ENCODE measurements around the gene PPHLN1. TPM values are rescaled to one million over a fixed set of nuclear protein-coding genes. Genes with fewer than 3 reads are reported as not detected.

The PPHLN1 gene
- total and polyA plus RNA-seq, 7 experiments from 2014 or later: 89.1 to 182 (median 90.9) TPM

DNA sequence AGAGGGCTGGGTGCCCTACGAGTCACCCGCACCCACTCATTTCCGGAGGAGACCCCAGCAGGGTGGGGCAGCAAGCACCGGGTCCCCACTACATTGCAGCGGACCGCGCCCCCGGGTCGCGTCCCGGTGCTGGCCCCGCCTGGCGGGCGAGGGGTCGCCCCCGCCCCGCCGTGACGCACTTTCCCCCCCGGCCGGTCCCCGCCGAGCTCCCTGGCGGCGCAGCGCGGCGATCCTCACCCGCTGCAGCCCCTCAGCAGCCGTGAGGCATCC is 157.5 kb downstream of the PPHLN1 start:
- Mint-ChIP-seq H3K36me3 (no peaks in the 10 kb centered on the region), H3K27me3 (peaks cover 68 to 89% (median 82%) of the 10 kb centered on the region in 5 donors), H3K4me3 (peak overlapping the region; percentile 73 to 90 (median 84)), H3K9me3 (no peaks in the 10 kb centered on the region), H3K27ac (no peak overlapping the region), H3K4me1 (peaks cover 4 to 16% (median 10%) of the 10 kb centered on the region in 7 donors)
- Histone ChIP-seq H3K4me3 (ENCODE audit: low read length) (peak overlapping the region; percentile 58), H3K36me3 (ENCODE audit: control insufficient read depth in 2 of 3, insufficient read depth in 3 of 3, low read length in 3 of 3) (no peaks in the 10 kb centered on the region), H3K9me3 (ENCODE audit: control insufficient read depth in 2 of 3, low read length in 3 of 3) (no peaks in the 10 kb centered on the region), H3K27ac (ENCODE audit: low read depth, low read length) (no peak overlapping the region), H3K27me3 (ENCODE audit: control insufficient read depth in 2 of 2, insufficient read depth in 2 of 2, low read length in 2 of 2) (peaks cover 0 to 24% of the 10 kb centered on the region in 2 donors), H3K4me1 (ENCODE audit: control insufficient read depth in 2 of 2, insufficient read depth in 2 of 2, low read length in 2 of 2) (peaks cover 0 to 5% of the 10 kb centered on the region in 2 donors)
- ATAC-seq (peak; percentile 31), DNase-seq (peak in 4 of 9 donors; percentile 5 to 46 (median 10))
- intact Hi-C loops (cut with micrococcal nuclease): loop anchor here in 1 of 2 donors (2.0 kb wide), 1 partner anchor 853 kb away; no protein-coding TSS in a partner anchor
- CTCF ChIA-PET: no interaction called here
- POLR2A ChIA-PET: interaction anchor here (0.7 kb wide), 1 partner anchor 156 kb away, joined by 3 read pairs; no protein-coding TSS in a partner anchor

DNA sequence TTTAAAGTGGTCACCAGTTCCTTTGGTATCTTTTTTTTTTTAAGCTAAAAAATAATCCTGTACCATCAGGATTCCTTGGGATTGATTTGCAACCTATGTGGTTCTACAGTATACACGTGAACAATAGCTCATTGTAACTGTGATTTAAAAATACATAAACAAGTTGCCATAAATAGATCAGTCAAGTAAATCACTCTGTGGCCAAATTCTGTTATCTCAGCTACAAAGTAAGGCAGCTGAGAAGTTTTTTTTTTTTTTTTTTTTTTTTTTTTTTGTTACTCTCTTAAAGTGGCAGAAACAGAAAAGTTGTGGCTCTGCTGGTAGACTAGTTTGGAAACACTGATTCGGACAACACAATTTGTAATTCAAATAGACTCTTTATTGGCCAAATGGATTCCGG is 159.0 kb downstream of the PPHLN1 start:
- peaks cover 4 to 16% (median 10%) of the 10 kb centered on the region in 7 donors for H3K4me1 Mint-ChIP-seq

DNA sequence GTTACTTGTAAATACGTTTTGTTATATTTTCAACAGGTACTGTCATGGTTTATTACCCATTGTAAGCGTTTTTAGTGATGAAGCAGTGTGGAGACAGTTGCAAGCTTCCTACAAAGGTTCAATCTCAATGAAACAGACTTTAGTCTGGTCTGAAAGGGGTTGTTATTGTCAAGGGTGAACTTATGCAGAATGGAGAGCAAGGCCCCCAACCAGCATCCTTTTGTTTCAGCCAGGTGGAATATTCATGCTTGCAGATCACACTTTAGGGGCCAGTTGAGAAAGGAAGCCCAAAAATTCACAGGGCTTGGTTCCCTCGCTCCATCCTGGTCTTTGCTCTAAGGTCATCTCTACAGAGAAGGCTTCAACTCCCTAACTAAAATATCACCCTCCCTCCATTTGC is 159.9 kb downstream of the PPHLN1 start:
- H3K4me1 ChIP-seq (ENCODE audit: control insufficient read depth in 2 of 2, insufficient read depth in 2 of 2, low read length in 2 of 2): peaks cover 0 to 5% of the 10 kb centered on the region in 2 donors
- no peaks in the 10 kb centered on the region for H3K36me3 ChIP-seq (ENCODE audit: control insufficient read depth in 2 of 3, insufficient read depth in 3 of 3, low read length in 3 of 3)
- ATAC-seq: no peak
- peaks cover 62 to 79% (median 70%) of the 10 kb centered on the region in 5 donors for H3K27me3 Mint-ChIP-seq
- DNase-seq: no peak
- POLR2A ChIA-PET: no interaction called here
- H3K27ac Mint-ChIP-seq: no peak overlapping the region
- intact Hi-C loops (cut with micrococcal nuclease): no loop called here
- no peak overlapping the region for H3K4me3 Mint-ChIP-seq
- peaks cover 0 to 22% of the 10 kb centered on the region in 2 donors for H3K27me3 ChIP-seq (ENCODE audit: control insufficient read depth in 2 of 2, insufficient read depth in 2 of 2, low read length in 2 of 2)
- H3K9me3 ChIP-seq (ENCODE audit: control insufficient read depth in 2 of 3, low read length in 3 of 3): no peaks in the 10 kb centered on the region
- no peak overlapping the region for H3K4me3 ChIP-seq (ENCODE audit: low read length)
- no peaks in the 10 kb centered on the region for H3K9me3 Mint-ChIP-seq
- H3K27ac ChIP-seq (ENCODE audit: low read depth, low read length): no peak overlapping the region
- CTCF ChIA-PET: no interaction called here
- no peaks in the 10 kb centered on the region for H3K36me3 Mint-ChIP-seq
- peaks cover 4 to 16% (median 10%) of the 10 kb centered on the region in 7 donors for H3K4me1 Mint-ChIP-seq

More for the DNA sequence above, 159.0 kb downstream of the PPHLN1 start:
- Mint-ChIP-seq H3K27me3 (peaks cover 66 to 81% (median 73%) of the 10 kb centered on the region in 5 donors), H3K36me3 (no peaks in the 10 kb centered on the region), H3K27ac (no peak overlapping the region), H3K9me3 (no peaks in the 10 kb centered on the region), H3K4me3 (peak overlapping the region in 2 of 10 donors; percentile 9 to 86)
- H3K27ac ChIP-seq (ENCODE audit: low read depth, low read length): no peak overlapping the region
- H3K36me3 ChIP-seq (ENCODE audit: control insufficient read depth in 2 of 3, insufficient read depth in 3 of 3, low read length in 3 of 3): no peaks in the 10 kb centered on the region
- H3K27me3 ChIP-seq (ENCODE audit: control insufficient read depth in 2 of 2, insufficient read depth in 2 of 2, low read length in 2 of 2): peaks cover 0 to 24% of the 10 kb centered on the region in 2 donors
- intact Hi-C loops (cut with micrococcal nuclease): no loop called here
- H3K4me3 ChIP-seq (ENCODE audit: low read length): no peak overlapping the region
- no peaks in the 10 kb centered on the region for H3K9me3 ChIP-seq (ENCODE audit: control insufficient read depth in 2 of 3, low read length in 3 of 3)
- ChIA-PET CTCF (interaction anchor here (0.6 to 1.0 kb wide), 2 partner anchors 26 to 390 kb away, joined by 3 read pairs; no protein-coding TSS in a partner anchor), POLR2A (no interaction called here)
- H3K4me1 ChIP-seq (ENCODE audit: control insufficient read depth in 2 of 2, insufficient read depth in 2 of 2, low read length in 2 of 2): peaks cover 0 to 5% of the 10 kb centered on the region in 2 donors
- ATAC-seq (no peak), DNase-seq (no peak)

DNA sequence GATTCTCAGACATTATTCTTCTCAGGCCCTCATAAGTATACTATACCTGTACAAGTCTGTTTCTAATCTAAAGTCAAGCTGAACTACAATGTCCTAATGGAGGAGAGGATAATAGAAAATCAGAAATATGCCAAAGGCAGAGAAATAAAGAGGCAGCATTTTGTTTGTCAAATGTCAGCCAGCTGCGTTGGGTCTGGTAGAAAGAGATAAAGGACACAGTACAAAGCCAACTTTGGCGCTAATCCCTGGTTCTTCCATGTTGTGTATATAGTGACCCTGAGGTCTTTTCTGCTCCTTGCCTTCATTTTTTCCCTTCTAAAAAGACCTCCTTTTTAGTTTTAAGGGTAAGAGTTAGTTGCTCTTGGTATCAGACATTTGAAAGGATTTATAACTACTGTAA is 160.4 kb downstream of the PPHLN1 start:
- Mint-ChIP-seq H3K27ac (no peak overlapping the region), H3K4me3 (no peak overlapping the region), H3K4me1 (peaks cover 4 to 16% (median 10%) of the 10 kb centered on the region in 7 donors), H3K36me3 (no peaks in the 10 kb centered on the region), H3K27me3 (peaks cover 56 to 73% (median 65%) of the 10 kb centered on the region in 5 donors), H3K9me3 (no peaks in the 10 kb centered on the region)
- ATAC-seq (no peak), DNase-seq (no peak)
- Histone ChIP-seq H3K27me3 (ENCODE audit: control insufficient read depth in 2 of 2, insufficient read depth in 2 of 2, low read length in 2 of 2) (peaks cover 0 to 17% of the 10 kb centered on the region in 2 donors), H3K4me1 (ENCODE audit: control insufficient read depth in 2 of 2, insufficient read depth in 2 of 2, low read length in 2 of 2) (peaks cover 0 to 5% of the 10 kb centered on the region in 2 donors), H3K27ac (ENCODE audit: low read depth, low read length) (no peak overlapping the region), H3K36me3 (ENCODE audit: control insufficient read depth in 2 of 3, insufficient read depth in 3 of 3, low read length in 3 of 3) (no peaks in the 10 kb centered on the region), H3K9me3 (ENCODE audit: control insufficient read depth in 2 of 3, low read length in 3 of 3) (no peaks in the 10 kb centered on the region), H3K4me3 (ENCODE audit: low read length) (no peak overlapping the region)
- CTCF ChIA-PET: no interaction called here
- intact Hi-C loops (cut with micrococcal nuclease): no loop called here
- POLR2A ChIA-PET: no interaction called here

DNA sequence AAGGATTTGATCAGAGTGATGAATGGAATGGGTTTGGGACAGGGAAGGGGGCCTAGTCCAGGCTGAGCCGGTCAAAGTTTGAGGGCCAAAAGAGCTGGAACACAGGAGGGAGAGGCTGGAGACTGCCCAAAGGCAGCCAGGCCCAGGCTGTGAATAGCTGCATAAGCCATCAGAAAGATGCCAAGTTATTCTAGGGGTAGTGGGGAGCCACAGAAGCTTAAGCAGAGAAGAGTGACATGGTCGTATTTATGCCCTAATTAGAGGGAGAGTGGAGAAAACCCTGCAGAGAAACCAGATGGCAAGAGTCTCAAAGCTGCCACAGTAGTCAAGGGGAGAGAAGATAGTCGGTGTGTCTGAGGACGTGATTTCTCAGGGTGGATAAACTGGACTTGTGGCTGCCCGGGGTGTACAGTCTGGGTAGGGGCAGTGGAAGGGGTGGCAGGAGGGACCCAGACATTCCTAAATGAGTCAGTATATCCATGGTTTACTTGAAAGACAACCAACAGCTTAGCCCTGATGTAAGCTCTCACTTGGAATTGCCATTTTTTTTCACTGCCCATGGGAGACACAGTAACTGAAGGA is 164.4 kb downstream of the PPHLN1 start:
- no peak overlapping the region for H3K27ac ChIP-seq (ENCODE audit: low read depth, low read length)
- ChIA-PET CTCF (no interaction called here), POLR2A (no interaction called here)
- no peaks in the 10 kb centered on the region for H3K36me3 ChIP-seq (ENCODE audit: control insufficient read depth in 2 of 3, insufficient read depth in 3 of 3, low read length in 3 of 3)
- H3K9me3 ChIP-seq (ENCODE audit: control insufficient read depth in 2 of 3, low read length in 3 of 3): no peaks in the 10 kb centered on the region
- no peak overlapping the region for H3K4me3 ChIP-seq (ENCODE audit: low read length)
- peaks cover 0 to 2% of the 10 kb centered on the region in 2 donors for H3K27me3 ChIP-seq (ENCODE audit: control insufficient read depth in 2 of 2, insufficient read depth in 2 of 2, low read length in 2 of 2)
- no peaks in the 10 kb centered on the region for H3K9me3 Mint-ChIP-seq
- no peak overlapping the region for H3K4me3 Mint-ChIP-seq
- peaks cover 29 to 48% (median 40%) of the 10 kb centered on the region in 5 donors for H3K27me3 Mint-ChIP-seq
- intact Hi-C loops (cut with micrococcal nuclease): no loop called here
- H3K4me1 Mint-ChIP-seq: no peaks in the 10 kb centered on the region
- H3K36me3 Mint-ChIP-seq: no peaks in the 10 kb centered on the region
- no peaks in the 10 kb centered on the region for H3K4me1 ChIP-seq (ENCODE audit: control insufficient read depth in 2 of 2, insufficient read depth in 2 of 2, low read length in 2 of 2)
- no peak for DNase-seq
- no peak for ATAC-seq
- H3K27ac Mint-ChIP-seq: no peak overlapping the region

Small RNA genes lying within 50 kb of the gene (microRNA-seq; reads per million reads assigned to microRNA genes)
- gene MIR7851 (ENCODE audit: borderline microRNAs expressed): not detected

Other genes with a start within 250 kb of the PPHLN1 start
- 1 to 10 TPM; 6.7 to 9.7 (median 7.2) TPM for gene GXYLT1, start 181.3 kb upstream of the PPHLN1 start, total RNA-seq
- gene GXYLT1, start 181.3 kb upstream of the PPHLN1 start, polyA plus RNA-seq: 1 to 10 TPM; 2.6 to 2.7 TPM
- 10 to 100 TPM; 36.3 to 56.2 (median 42.4) TPM for gene YAF2, start 87.9 kb upstream of the PPHLN1 start, total RNA-seq
- gene YAF2, start 87.9 kb upstream of the PPHLN1 start, polyA plus RNA-seq: 10 to 100 TPM in 1 of 2 donors, 1 to 10 TPM in 1; 7.7 to 15.7 TPM
- 10 to 100 TPM; 20.3 to 47.5 (median 23.8) TPM for gene ZCRB1, start 73 bp upstream of the PPHLN1 start, total RNA-seq
- gene ZCRB1, start 73 bp upstream of the PPHLN1 start, polyA plus RNA-seq: 10 to 100 TPM; 45.2 to 69.7 TPM